ENCODE measurements around the gene PANX2. TPM values are rescaled to one million over a fixed set of nuclear protein-coding genes. Genes with fewer than 3 reads are reported as not detected.
A peak's percentile ranks its signal among the peaks of the same experiment; 100 is the strongest.

Gene PANX2, protein sequence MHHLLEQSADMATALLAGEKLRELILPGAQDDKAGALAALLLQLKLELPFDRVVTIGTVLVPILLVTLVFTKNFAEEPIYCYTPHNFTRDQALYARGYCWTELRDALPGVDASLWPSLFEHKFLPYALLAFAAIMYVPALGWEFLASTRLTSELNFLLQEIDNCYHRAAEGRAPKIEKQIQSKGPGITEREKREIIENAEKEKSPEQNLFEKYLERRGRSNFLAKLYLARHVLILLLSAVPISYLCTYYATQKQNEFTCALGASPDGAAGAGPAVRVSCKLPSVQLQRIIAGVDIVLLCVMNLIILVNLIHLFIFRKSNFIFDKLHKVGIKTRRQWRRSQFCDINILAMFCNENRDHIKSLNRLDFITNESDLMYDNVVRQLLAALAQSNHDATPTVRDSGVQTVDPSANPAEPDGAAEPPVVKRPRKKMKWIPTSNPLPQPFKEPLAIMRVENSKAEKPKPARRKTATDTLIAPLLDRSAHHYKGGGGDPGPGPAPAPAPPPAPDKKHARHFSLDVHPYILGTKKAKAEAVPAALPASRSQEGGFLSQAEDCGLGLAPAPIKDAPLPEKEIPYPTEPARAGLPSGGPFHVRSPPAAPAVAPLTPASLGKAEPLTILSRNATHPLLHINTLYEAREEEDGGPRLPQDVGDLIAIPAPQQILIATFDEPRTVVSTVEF
- polyA plus RNA-seq (2013, experiment 1 of 2) = 1.5 TPM
- 1.5 TPM for polyA plus RNA-seq (2013, experiment 2 of 2)

DNA sequence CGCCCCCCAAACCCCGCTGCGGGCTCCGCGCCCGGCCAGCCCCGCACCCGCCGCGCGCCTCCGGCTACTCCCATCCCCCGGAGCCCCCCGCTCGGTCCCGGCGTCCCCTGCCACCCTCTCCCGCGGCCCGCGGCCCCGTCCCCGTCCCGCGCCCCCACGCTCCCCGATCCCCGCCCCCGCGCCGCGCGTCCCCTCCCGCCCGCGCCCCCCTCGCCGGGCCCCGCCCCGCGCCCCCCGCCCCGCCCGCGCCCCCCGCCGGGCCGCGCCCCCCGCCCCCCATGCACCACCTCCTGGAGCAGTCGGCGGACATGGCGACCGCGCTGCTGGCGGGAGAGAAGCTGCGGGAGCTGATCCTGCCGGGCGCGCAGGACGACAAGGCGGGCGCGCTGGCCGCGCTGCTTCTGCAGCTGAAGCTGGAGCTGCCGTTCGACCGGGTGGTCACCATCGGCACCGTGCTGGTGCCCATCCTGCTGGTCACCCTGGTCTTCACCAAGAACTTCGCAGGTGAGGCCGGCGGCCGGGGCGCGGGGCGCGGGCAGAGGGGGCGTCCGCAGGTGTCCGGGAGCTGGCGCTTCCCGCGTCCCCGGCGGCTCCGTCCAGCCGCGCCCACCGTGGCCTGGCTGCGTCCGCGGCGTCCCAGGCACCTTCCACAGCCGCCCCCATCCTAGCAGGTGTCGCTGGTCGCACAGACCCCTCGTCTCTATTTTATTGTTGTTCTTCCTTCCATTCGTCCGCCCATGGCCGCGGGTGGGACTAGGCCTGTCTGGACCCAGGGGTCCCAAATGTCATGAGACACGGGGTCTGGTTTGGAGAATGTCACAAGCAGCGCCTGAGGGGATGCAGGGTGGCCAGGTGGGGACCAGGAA, at the start of gene PANX2:
Gene PANX2 (plus strand): TSS at position 279 of the 866 bp plus-strand sequence. CDS start 0 bp downstream, at position 279.
- Histone ChIP-seq H4K91ac (ENCODE audit: low read length) (peak within 1 kb of the TSS; percentile 50), H2BK12ac (ENCODE audit: low read length in 2 of 2) (peak within 1 kb of the TSS in 1 of 2 experiments; percentile 60), H2AK5ac (ENCODE audit: low read length, severe bottlenecking) (no peak within 1 kb of the TSS), H3K9me3 (ENCODE audit: control insufficient read depth, low read length) (no peaks in the 10 kb centered on the region), H2BK120ac (ENCODE audit: low read depth, low read length) (peak within 1 kb of the TSS; percentile 59), H3K79me1 (replicated peaks; ENCODE audit: low read length, poor library complexity, severe bottlenecking) (no peaks in the 10 kb centered on the region), H3K4me2 (ENCODE audit: low read length, poor library complexity, severe bottlenecking) (peak within 1 kb of the TSS; percentile 82), H2BK5ac (ENCODE audit: low read depth, low read length, poor library complexity, severe bottlenecking) (no peak within 1 kb of the TSS), H3K27me3 (ENCODE audit: control insufficient read depth in 1 of 2, insufficient read depth in 1 of 2, low read length in 2 of 2) (peaks cover 21 to 51% of the 10 kb centered on the region in 2 experiments), H2BK15ac (ENCODE audit: low read depth, poor library complexity, severe bottlenecking) (peak within 1 kb of the TSS; percentile 48), H3K27ac (ENCODE audit: low read length, poor library complexity, severe bottlenecking) (no peak within 1 kb of the TSS), H3K9ac (ENCODE audit: low read length) (no peak within 1 kb of the TSS), H3K23ac (ENCODE audit: low read length in 2 of 2) (peak within 1 kb of the TSS in 1 of 2 experiments; percentile 70), H4K8ac (ENCODE audit: low read length) (no peak within 1 kb of the TSS), H2AFZ (ENCODE audit: low read depth, low read length) (no peak within 1 kb of the TSS), H3K4ac (ENCODE audit: low read depth in 1 of 2, low read length in 2 of 2) (no peak within 1 kb of the TSS), H3K4me1 (ENCODE audit: control insufficient read depth, insufficient read depth, low read depth, low read length) (peaks cover 12% of the 10 kb centered on the region), H3K4me3 (ENCODE audit: insufficient read depth in 1 of 2, low read depth in 1 of 2, low read length in 2 of 2) (peak within 1 kb of the TSS; percentile 55 to 59), H3K18ac (ENCODE audit: low read depth in 1 of 2, low read length in 2 of 2) (peak within 1 kb of the TSS in 1 of 2 experiments; percentile 57), H3K14ac (ENCODE audit: low read length in 2 of 2) (no peak within 1 kb of the TSS), H3K36me3 (ENCODE audit: control insufficient read depth in 1 of 2, insufficient read depth in 2 of 2, low read depth in 1 of 2, low read length in 2 of 2) (no peaks in the 10 kb centered on the region)
- 9% methylated on average over 47 of the region's 105 CpGs for WGBS
- peak; percentile 14 for DNase-seq

DNA sequence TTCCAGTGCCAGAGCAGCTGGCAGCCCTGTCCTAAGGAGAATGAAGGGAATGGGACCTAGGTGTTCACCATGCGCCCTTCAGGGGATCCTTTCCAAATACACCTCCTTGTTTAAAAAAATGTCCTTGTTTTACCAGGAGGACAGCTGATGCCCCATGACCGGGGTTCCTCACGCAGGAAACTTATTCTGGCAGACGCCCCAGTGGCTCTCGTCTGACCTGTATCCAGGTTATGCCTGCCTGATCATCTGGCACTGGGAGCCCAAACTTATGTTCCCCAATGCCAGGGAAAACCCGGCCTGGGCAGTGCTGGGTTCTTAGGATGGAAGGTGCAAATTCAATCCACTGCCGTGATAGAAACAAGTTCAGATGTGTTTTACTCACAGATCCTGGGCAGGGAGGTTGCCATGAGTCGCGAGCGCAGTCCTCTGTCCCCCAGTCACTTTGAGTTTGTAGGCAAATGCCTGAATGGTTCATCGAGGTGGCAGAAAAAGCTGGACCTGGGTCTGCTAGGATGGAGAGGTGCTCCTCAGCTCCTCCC, 49.3 kb upstream of the PANX2 start:
- H3K23ac ChIP-seq (ENCODE audit: low read length in 2 of 2) = no peak overlapping the region
- H3K27me3 ChIP-seq (ENCODE audit: control insufficient read depth in 1 of 2, insufficient read depth in 1 of 2, low read length in 2 of 2) = peaks cover 12 to 17% of the 10 kb centered on the region in 2 experiments
- peaks cover 0 to 3% of the 10 kb centered on the region in 2 experiments for H3K36me3 ChIP-seq (ENCODE audit: control insufficient read depth in 1 of 2, insufficient read depth in 2 of 2, low read depth in 1 of 2, low read length in 2 of 2)
- H2BK12ac ChIP-seq (ENCODE audit: low read length in 2 of 2) = no peak overlapping the region
- WGBS = 87% methylated on average over 11 of the region's 11 CpGs
- no peak overlapping the region for H2BK5ac ChIP-seq (ENCODE audit: low read depth, low read length, poor library complexity, severe bottlenecking)
- peaks cover 20% of the 10 kb centered on the region for H3K9me3 ChIP-seq (ENCODE audit: control insufficient read depth, low read length)
- H2AK5ac ChIP-seq (ENCODE audit: low read length, severe bottlenecking) = no peak overlapping the region
- no peak for DNase-seq
- H4K91ac ChIP-seq (ENCODE audit: low read length) = no peak overlapping the region
- no peak overlapping the region for H3K4me3 ChIP-seq (ENCODE audit: insufficient read depth in 1 of 2, low read depth in 1 of 2, low read length in 2 of 2)
- H3K4me2 ChIP-seq (ENCODE audit: low read length, poor library complexity, severe bottlenecking) = no peak overlapping the region
- H2AFZ ChIP-seq (ENCODE audit: low read depth, low read length) = no peak overlapping the region
- H3K79me1 ChIP-seq (replicated peaks; ENCODE audit: low read length, poor library complexity, severe bottlenecking) = no peaks in the 10 kb centered on the region
- no peak overlapping the region for H3K18ac ChIP-seq (ENCODE audit: low read depth in 1 of 2, low read length in 2 of 2)
- no peak overlapping the region for H2BK15ac ChIP-seq (ENCODE audit: low read depth, poor library complexity, severe bottlenecking)
- H3K4me1 ChIP-seq (ENCODE audit: control insufficient read depth, insufficient read depth, low read depth, low read length) = peaks cover 4% of the 10 kb centered on the region
- no peak overlapping the region for H4K8ac ChIP-seq (ENCODE audit: low read length)
- no peak overlapping the region for H2BK120ac ChIP-seq (ENCODE audit: low read depth, low read length)
- no peak overlapping the region for H3K9ac ChIP-seq (ENCODE audit: low read length)
- H3K14ac ChIP-seq (ENCODE audit: low read length in 2 of 2) = no peak overlapping the region
- H3K27ac ChIP-seq (ENCODE audit: low read length, poor library complexity, severe bottlenecking) = no peak overlapping the region
- H3K4ac ChIP-seq (ENCODE audit: low read depth in 1 of 2, low read length in 2 of 2) = no peak overlapping the region

DNA sequence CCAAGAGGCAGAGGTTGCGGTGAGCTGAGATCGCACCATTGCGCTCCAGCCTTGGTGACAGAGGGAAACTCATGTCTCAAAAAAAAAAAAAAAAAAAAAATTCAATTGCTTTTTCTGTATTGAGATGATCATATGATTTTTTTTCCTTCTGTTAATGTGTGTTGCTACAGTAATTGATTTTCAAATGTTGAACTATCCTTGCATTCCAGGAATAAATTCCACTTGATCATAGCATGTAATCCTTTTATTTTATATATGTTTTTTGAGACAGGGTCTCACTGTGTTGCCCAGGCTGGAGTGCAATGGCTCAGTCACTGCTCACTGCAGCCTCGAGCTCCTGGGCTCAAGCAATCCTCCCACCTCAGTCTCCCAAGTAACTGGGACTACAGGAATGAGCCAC, 47.4 kb upstream of the PANX2 start:
- peaks cover 0 to 3% of the 10 kb centered on the region in 2 experiments for H3K36me3 ChIP-seq (ENCODE audit: control insufficient read depth in 1 of 2, insufficient read depth in 2 of 2, low read depth in 1 of 2, low read length in 2 of 2)
- H3K9me3 ChIP-seq (ENCODE audit: control insufficient read depth, low read length) = peaks cover 20% of the 10 kb centered on the region
- H3K9ac ChIP-seq (ENCODE audit: low read length) = no peak overlapping the region
- no peak overlapping the region for H3K4ac ChIP-seq (ENCODE audit: low read depth in 1 of 2, low read length in 2 of 2)
- DNase-seq = no peak
- no peak overlapping the region for H3K4me3 ChIP-seq (ENCODE audit: insufficient read depth in 1 of 2, low read depth in 1 of 2, low read length in 2 of 2)
- no peak overlapping the region for H3K4me2 ChIP-seq (ENCODE audit: low read length, poor library complexity, severe bottlenecking)
- H3K27me3 ChIP-seq (ENCODE audit: control insufficient read depth in 1 of 2, insufficient read depth in 1 of 2, low read length in 2 of 2) = peaks cover 12 to 17% of the 10 kb centered on the region in 2 experiments
- 75% methylated on average over 1 of the region's 4 CpGs for WGBS
- no peak overlapping the region for H3K18ac ChIP-seq (ENCODE audit: low read depth in 1 of 2, low read length in 2 of 2)
- H4K8ac ChIP-seq (ENCODE audit: low read length) = no peak overlapping the region
- no peak overlapping the region for H3K23ac ChIP-seq (ENCODE audit: low read length in 2 of 2)
- H3K14ac ChIP-seq (ENCODE audit: low read length in 2 of 2) = no peak overlapping the region
- H2BK120ac ChIP-seq (ENCODE audit: low read depth, low read length) = no peak overlapping the region
- no peak overlapping the region for H2BK12ac ChIP-seq (ENCODE audit: low read length in 2 of 2)
- no peak overlapping the region for H2AFZ ChIP-seq (ENCODE audit: low read depth, low read length)
- H3K4me1 ChIP-seq (ENCODE audit: control insufficient read depth, insufficient read depth, low read depth, low read length) = peaks cover 4% of the 10 kb centered on the region
- no peak overlapping the region for H2AK5ac ChIP-seq (ENCODE audit: low read length, severe bottlenecking)
- H2BK15ac ChIP-seq (ENCODE audit: low read depth, poor library complexity, severe bottlenecking) = no peak overlapping the region
- H3K79me1 ChIP-seq (replicated peaks; ENCODE audit: low read length, poor library complexity, severe bottlenecking) = no peaks in the 10 kb centered on the region
- H3K27ac ChIP-seq (ENCODE audit: low read length, poor library complexity, severe bottlenecking) = no peak overlapping the region
- no peak overlapping the region for H4K91ac ChIP-seq (ENCODE audit: low read length)
- H2BK5ac ChIP-seq (ENCODE audit: low read depth, low read length, poor library complexity, severe bottlenecking) = no peak overlapping the region
